Measurements from ENCODE around the gene CDKN1C.

DNA sequence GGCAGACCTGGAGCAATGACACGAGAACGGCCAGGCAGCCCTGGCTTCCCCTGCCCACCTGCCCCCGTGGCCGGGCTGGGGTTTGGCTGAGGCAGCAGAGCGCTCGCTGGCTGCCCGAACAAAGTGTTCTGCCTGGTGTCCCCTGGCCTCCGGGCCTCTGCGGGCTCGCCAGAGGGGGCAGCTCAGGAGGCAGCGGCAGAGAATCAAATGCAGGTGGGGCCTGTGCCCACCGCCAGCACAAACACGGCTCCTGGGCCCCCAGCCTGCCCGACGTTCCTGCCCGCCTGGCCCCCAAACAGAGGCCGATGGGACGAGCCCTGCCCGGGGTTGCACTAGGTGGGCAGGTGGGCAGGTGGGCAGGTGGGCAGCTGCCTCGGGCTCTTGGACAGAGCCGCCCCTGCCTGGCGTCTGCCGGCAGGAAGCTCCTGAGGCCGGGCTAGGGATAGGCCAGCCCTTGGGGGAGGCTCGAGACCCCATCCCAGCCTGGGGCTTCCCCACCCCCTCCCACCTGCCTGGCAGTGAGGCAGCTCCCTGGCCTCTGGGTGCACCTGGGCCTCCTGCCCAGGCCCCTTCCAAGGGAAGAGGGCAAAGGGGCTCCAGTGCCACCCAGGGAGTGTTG, 46.8 kb downstream of the CDKN1C start:
- TF ChIP-seq, protein P1, sequence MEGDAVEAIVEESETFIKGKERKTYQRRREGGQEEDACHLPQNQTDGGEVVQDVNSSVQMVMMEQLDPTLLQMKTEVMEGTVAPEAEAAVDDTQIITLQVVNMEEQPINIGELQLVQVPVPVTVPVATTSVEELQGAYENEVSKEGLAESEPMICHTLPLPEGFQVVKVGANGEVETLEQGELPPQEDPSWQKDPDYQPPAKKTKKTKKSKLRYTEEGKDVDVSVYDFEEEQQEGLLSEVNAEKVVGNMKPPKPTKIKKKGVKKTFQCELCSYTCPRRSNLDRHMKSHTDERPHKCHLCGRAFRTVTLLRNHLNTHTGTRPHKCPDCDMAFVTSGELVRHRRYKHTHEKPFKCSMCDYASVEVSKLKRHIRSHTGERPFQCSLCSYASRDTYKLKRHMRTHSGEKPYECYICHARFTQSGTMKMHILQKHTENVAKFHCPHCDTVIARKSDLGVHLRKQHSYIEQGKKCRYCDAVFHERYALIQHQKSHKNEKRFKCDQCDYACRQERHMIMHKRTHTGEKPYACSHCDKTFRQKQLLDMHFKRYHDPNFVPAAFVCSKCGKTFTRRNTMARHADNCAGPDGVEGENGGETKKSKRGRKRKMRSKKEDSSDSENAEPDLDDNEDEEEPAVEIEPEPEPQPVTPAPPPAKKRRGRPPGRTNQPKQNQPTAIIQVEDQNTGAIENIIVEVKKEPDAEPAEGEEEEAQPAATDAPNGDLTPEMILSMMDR (IDR thresholded peaks at IDR 0.05), result no peak
- TF ChIP-seq POLR2A (IDR thresholded peaks at IDR 0.05; ENCODE audit: low read depth), result no peak
- no peak for TF ChIP-seq POLR2AphosphoS5 (IDR thresholded peaks at IDR 0.05)
